ENCODE results near the gene VPS37D. TPM values are rescaled to one million over a fixed set of nuclear protein-coding genes. Genes with fewer than 3 reads are reported as not detected.

Gene VPS37D
- total and polyA plus RNA-seq, 2 experiments from 2014 or later: 2.2 to 7.0 TPM

- Histone ChIP-seq H3K4me3 (no peak overlapping the region), H3F3A (replicated peaks; ENCODE audit: low read depth) (no peaks in the 10 kb centered on the region), H4K20me1 (replicated peaks; ENCODE audit: insufficient read depth) (no peaks in the 10 kb centered on the region), H3K27ac (ENCODE audit: low read depth) (no peak overlapping the region), H3K4me1 (ENCODE audit: insufficient read depth) (peaks cover 11% of the 10 kb centered on the region; the same call in 1 of the 2 replicates), H3K36me3 (ENCODE audit: insufficient read depth) (no peaks in the 10 kb centered on the region), H2AFZ (no peak overlapping the region), H3K79me2 (replicated peaks; ENCODE audit: insufficient read depth) (no peaks in the 10 kb centered on the region), H3K27me3 (ENCODE audit: insufficient read depth) (peaks cover 42% of the 10 kb centered on the region), H3K4me2 (no peak overlapping the region), H3K9me2 (ENCODE audit: insufficient read depth) (no peaks in the 10 kb centered on the region)
- Mint-ChIP-seq H3K4me3 (peak overlapping the region; percentile 11; the same call in 1 of the 3 replicates), H3K27ac (no peak overlapping the region), H3K4me1 (peaks cover 9% of the 10 kb centered on the region), H3K27me3 (ENCODE audit: insufficient read depth, low read depth, poor library complexity) (peaks cover 34% of the 10 kb centered on the region), H3K36me3 (ENCODE audit: low read depth) (no peaks in the 10 kb centered on the region; the same call in 2 of the 3 replicates), H3K9me3 (no peaks in the 10 kb centered on the region)
- ATAC-seq: no peak
- TF ChIP-seq EZH2phosphoT487 (IDR thresholded peaks at IDR 0.05; ENCODE audit: unreplicated experiment) (no peak), JUNB (IDR thresholded peaks at IDR 0.05; ENCODE audit: unreplicated experiment) (no peak), ZNF114 (CRISPR knock-in tag; IDR thresholded peaks at IDR 0.05) (no peak)
- no peak for DNase-seq (ENCODE audit: low spot score)
Observed at GRCh38 chr7:73649576-73649975, 18.1 kb upstream of the VPS37D start.

GRCh38 chr7:73650524-73650923, 17.1 kb upstream of the VPS37D start:
- no peak overlapping the region for H3K4me3 ChIP-seq
- no peaks in the 10 kb centered on the region for H3K36me3 ChIP-seq (ENCODE audit: insufficient read depth)
- no peak overlapping the region for H3K27ac Mint-ChIP-seq
- H3K27me3 ChIP-seq (ENCODE audit: insufficient read depth): peaks cover 42% of the 10 kb centered on the region
- H2AFZ ChIP-seq: no peak overlapping the region
- no peaks in the 10 kb centered on the region for H3K9me2 ChIP-seq (ENCODE audit: insufficient read depth)
- no peak for DNase-seq (ENCODE audit: low spot score)
- peaks cover 11% of the 10 kb centered on the region; the same call in 1 of the 2 replicates for H3K4me1 ChIP-seq (ENCODE audit: insufficient read depth)
- H3K9me3 Mint-ChIP-seq: peaks cover 4% of the 10 kb centered on the region; the same call in 2 of the 3 replicates
- H3K4me2 ChIP-seq: no peak overlapping the region
- H4K20me1 ChIP-seq (replicated peaks; ENCODE audit: insufficient read depth): no peaks in the 10 kb centered on the region
- H3K27ac ChIP-seq (ENCODE audit: low read depth): no peak overlapping the region
- no peaks in the 10 kb centered on the region for H3F3A ChIP-seq (replicated peaks; ENCODE audit: low read depth)
- H3K36me3 Mint-ChIP-seq (ENCODE audit: low read depth): peaks cover 4% of the 10 kb centered on the region; the same call in 1 of the 3 replicates
- no peak overlapping the region for H3K4me3 Mint-ChIP-seq
- peaks cover 9% of the 10 kb centered on the region for H3K4me1 Mint-ChIP-seq
- H3K79me2 ChIP-seq (replicated peaks; ENCODE audit: insufficient read depth): no peaks in the 10 kb centered on the region
- ATAC-seq: no peak
- peaks cover 33% of the 10 kb centered on the region for H3K27me3 Mint-ChIP-seq (ENCODE audit: insufficient read depth, low read depth, poor library complexity)
- no peak for TF ChIP-seq EZH2 (IDR thresholded peaks at IDR 0.05; ENCODE audit: low read depth, unreplicated experiment)
- TF ChIP-seq NANOG (IDR thresholded peaks at IDR 0.05; ENCODE audit: borderline replicate concordance): no peak
- no peak for TF ChIP-seq ZNF462 (CRISPR knock-in tag; IDR thresholded peaks at IDR 0.05)
- no peak for TF ChIP-seq POLR2AphosphoS5 (IDR thresholded peaks at IDR 0.05; ENCODE audit: low read depth)
- no peak for TF ChIP-seq JUNB (IDR thresholded peaks at IDR 0.05; ENCODE audit: unreplicated experiment)
- TF ChIP-seq ETS1 (IDR thresholded peaks at IDR 0.05): no peak
- TF ChIP-seq REST (IDR thresholded peaks at IDR 0.05; ENCODE audit: unreplicated experiment): no peak
- no peak for TF ChIP-seq EZH2phosphoT487 (IDR thresholded peaks at IDR 0.05; ENCODE audit: unreplicated experiment)

Data from GM23338 (cell line).